ENCODE measurements around the gene FBXW9.
A peak's percentile ranks its signal among the peaks of the same experiment; 100 is the strongest.
"Not testable (repeated sequence)": the region's sequence is repeated elsewhere in the genome, so short reads cannot be mapped to it uniquely, and the experiment has no call there.

FBXW9 gene

DNA sequence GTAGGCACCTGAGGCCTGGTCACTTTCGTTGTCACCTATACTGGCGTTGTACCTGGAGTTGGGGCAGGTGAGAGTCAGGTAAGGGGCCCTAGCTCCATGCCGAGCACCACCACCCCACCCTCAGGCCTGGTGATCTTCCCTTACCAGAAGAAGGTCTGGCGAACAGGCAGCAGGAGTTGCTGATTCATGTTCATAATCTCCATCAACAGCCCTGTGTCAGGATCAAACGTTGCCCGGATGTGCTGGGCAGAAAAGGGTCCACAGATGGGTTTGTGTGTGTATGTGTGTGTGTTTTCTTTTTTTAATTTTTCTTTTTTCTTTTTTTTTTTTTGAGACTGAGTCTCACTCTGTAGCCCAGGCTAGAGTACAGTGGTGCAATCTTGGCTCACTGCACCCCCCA, 44.2 kb downstream of the FBXW9 start:
- no peak for ATAC-seq
- DNase-seq = no peak

DNA sequence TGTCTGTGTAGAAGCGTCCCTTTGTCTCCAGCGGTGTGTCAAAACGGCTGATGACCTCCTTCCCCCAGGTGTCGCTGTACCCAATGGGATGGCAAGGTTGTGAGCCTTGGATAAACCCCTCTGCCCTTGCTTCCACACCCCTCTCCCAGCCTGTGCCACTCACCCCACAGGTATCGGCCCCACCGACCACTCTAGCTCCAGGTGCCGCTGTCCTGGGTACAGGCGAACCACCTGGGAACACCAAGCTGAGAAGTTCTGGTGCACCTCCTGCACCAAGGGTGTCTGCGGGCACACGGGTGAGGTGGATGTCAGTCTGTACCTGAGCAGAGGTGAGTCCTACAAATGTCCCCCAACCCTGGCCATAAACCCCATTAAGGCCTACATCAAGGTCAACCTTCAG, 46.5 kb downstream of the FBXW9 start:
- ATAC-seq (no peak), DNase-seq (no peak)

DNA sequence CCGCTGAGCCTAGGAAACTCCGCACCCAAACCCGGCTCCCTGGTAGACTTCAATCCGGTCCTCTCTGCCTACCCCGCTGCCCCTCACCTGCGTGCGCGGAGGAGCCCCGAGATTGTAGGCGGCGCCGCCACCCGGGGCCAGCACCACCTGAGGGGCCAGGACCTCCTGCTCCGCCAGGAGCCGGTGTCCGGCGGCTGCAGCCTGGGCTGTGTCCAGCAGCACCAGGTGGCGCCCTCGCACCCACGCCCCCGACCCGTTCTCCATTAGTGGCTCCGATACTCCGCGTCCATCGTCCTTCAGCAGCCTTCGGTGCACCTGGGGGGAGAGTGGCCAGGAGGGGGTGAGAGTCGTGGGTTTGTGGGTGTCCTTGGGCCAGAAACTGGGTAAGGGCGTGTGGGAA, 48.3 kb downstream of the FBXW9 start:
- no peak for ATAC-seq
- DNase-seq = no peak

DNA sequence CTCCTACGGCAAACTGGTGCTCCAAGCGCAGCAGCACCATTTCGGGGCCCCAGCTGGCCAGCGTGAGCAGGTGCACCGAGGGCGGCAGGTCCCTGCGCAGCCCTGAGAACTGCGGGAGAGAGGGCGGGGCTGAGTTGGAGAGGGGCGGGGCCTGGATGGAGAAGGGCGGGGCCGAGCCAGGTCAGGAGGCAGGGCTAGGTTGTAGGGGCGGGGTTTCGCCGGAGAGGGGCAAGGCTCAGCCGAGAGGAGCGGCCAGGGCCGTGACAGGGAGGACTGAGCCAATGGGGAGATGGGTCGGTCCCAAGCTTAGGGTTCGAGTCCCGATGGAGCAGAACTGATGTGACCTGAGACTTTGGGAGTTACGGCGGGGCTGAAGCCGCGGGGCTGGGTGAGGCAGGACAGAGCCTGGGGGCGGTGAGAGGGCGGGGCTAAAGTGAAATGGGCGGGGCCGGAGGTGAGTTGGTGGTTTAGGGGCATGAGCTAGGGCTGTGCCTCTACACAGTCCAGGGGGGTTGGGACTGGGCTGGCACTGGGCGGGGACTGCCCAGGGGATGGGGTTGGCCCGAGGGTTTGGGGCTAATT, 48.9 kb downstream of the FBXW9 start:
- peak; percentile 59 for DNase-seq
- peak; percentile 40 for ATAC-seq

DNA sequence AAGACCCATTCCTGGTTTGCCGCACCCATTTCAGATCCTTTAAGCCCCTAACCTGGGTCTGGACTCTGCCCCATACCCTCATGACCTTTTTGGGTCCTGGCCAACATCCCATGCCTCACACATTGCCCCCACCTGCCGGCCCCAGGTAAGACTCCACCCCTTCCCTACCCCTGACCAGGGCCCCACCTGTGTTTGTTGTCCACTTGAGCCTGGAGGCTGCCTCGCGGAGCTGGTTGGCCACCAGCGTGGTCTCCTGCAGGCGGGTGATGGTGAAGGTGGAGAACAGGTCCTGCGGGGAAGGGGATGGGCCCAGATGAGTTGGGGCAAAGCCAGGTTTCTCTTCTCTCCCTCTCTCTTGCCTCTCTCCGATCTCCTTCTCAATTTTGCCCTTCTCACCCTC, 49.4 kb downstream of the FBXW9 start:
- no peak for ATAC-seq

DNA sequence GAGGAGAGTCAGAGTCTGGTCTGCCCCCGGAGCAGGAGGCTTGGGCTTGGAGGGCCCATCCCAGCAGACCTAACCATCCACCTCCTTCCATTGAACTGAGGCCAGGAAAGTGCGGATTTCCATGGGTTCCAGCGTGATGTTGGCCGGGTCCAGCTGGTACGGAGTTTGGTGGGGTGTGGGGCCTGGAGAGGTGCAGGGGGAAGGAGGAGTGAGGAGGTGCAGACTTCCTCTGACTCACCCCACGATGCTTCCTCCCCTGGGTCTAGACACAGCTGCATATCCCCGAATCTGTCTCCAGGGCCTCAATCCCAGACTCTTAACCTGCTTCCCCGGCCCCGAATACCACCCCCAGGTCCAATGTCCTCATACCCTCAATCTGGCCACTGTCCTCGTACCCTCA, 49.9 kb downstream of the FBXW9 start:
- DNase-seq (no peak), ATAC-seq (no peak)

More for the DNA sequence above, 49.4 kb downstream of the FBXW9 start:
- DNase-seq = no peak

DNA sequence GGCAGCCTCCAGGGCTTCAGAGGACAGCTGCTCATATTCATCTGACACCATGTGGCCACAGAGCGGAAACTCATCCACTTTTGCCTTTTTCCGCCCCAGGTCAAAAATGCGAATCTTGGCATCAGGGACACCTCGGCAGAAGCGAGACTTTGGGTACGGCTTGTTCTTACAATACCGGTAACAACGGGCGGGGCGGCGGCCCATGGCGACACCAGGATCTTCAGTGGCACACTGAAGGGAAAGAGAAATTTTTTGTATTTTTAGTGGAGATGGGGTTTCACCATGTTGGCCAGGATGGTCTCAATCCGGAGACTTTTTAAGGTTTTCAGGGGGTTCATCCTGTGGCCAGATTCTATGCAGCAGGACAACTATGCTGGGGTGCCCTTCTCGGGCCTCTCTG, 52.7 kb downstream of the FBXW9 start:
- not testable (repeated sequence) for DNase-seq, ATAC-seq

DNA sequence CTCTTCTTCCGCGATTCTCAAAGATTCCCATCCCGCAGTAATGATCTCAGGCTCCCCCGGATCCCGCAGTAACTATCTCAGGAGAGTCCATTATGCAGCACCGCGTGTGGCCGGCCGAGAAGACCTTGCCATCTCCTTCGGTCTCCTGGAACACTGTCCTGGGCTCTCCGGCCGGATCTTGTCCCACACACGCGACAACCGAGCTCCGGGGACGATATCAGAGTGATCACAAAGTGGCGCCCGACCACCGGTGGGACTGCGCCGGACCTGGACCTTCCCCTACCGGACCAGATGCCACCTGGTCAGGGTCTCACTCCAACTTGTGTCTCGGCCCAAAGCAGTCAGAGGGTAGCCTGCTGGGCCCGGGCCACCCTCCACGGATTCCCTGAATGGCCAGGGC, 53.9 kb downstream of the FBXW9 start:
- DNase-seq = no peak
- no peak for ATAC-seq

DNA sequence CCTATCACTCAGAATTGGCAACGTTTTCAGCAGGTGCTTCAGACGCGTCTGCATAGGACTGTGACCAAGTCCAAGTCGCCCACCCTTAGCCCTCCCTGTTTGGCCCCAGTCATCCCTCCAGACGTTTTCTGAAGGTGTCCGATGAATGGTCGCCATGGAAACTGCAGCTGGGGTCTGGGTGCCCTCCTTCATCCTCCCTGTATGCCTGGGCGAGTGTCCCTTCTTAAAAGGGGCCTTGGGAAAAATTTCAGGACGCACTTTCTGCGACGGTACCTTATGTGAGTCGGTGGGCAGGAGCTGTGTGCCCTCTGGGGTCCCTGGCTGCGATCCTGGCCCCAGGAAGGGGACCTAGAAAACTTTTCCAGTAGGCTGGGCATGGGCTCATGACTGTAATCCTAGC, 55.0 kb downstream of the FBXW9 start:
- no peak for ATAC-seq

DNA sequence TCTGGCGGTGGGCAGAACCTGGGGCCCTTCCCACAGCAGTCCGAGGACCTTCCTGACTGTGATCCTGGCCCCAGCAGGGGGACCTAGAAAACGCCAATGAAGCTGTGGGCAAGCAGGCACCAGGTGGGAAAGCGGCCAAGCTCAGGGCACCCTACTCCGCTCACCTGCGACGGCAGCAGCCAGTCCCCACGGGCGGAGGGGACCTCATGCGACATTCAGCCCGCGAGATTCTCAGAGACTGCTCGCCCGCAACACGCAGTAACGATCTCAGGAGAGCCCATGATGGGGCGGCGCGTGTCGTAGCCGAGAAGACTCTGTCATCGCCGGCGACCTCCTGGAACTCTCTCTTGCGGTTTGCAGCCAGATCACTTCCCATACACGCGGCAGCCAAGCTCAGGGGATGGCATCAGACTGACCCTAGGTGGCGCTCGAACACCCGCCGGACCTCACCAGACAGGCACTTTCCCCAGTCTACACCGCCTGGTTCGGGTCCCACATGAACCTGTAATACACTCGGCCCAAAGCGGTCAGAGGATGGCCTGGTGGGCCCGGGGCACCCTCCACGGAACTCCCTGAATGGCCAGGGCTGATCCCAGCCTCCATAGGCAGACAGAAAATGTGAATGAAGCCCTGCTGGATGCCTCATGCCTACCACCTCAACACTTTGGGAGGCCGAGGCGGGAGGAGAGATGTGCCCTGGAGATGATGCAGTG, 56.4 kb downstream of the FBXW9 start:
- ATAC-seq = peak; percentile 97
- DNase-seq = peak; percentile 93

More for the DNA sequence above, 55.0 kb downstream of the FBXW9 start:
- no peak for DNase-seq
